AG04449 (cell line): ENCODE data around the gene AGA.
A peak's percentile ranks its signal among the peaks of the same experiment; 100 is the strongest.

Source experiments
- CTCF ChIA-PET: fragments of 350-600 bp; formaldehyde crosslinking; extraction: SDS; loops from one replicate; lab custom pipeline; 2021; ENCODE audit warnings: antibody characterized with exemption; lab: Yijun Ruan, JAX
- POLR2A ChIA-PET: fragments of 400-600, 350-600 bp; formaldehyde crosslinking; extraction: SDS; loops from one replicate; lab custom pipeline; 2020; ENCODE audit warnings: antibody characterized with exemption, inconsistent platforms; lab: Yijun Ruan, JAX
- DNase-seq: peaks from one replicate; pipeline ENCODE4 v3.0.0-alpha.2; 2010; ENCODE audit warnings: low read depth, low spot score
- H3K4me3 ChIP-seq: 2 replicates; pipeline ENCODE4 v1.5.1; 2011; ENCODE audit warnings: low read depth, mild to moderate bottlenecking, control low read depth, low read length
- TF ChIP-seq, protein P1 (sequence below): IDR thresholded peaks from one replicate; pipeline ENCODE4 v1.5.1; 2011; ENCODE audit warnings: mild to moderate bottlenecking, moderate library complexity, low read length, control low read depth, inconsistent platforms; ENCODE audit not compliant: insufficient read depth; ENCODE audit errors: missing control alignments

Gene AGA

DNA sequence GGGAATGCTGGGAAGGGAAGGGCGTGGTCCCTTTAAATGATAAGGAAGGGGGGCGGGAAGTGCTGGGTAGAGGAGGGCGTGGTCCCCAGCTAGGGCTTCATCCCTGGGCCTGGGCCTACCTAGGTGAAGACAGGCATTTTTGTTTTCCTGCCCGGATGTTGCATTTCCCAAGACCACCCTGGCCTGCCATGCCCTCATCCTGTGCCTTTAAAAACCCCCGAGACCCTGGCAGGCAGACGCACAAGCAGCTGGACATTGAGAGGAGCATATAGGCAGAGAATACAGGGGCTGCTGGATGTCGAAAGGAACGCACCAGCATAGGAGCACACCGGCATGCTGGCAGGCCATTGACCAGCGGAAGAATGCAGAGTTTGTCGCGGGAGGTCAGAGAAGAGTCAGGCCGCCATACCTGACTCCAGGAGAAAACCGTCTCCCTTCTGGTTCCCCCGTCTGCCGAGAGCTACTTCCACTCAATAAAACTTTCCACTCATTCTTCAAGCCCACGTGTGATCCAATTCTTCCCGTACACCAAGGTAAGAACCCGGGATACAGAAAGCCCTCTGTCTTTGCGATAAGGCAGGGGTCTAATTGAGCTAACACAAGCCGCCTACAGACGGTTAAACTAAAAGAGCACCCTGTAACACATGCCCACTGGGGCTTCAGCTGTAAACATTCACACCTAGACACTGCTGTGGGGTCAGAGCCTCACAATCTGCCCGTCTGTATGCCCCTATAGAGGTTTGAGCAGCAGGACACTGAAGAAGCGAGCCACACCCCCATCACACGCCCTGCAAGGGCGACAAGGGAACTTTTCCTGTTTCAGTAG lies 2.9 kb upstream of the AGA start:
- H3K4me3 ChIP-seq = no peak overlapping the region
- TF ChIP-seq, protein P1, sequence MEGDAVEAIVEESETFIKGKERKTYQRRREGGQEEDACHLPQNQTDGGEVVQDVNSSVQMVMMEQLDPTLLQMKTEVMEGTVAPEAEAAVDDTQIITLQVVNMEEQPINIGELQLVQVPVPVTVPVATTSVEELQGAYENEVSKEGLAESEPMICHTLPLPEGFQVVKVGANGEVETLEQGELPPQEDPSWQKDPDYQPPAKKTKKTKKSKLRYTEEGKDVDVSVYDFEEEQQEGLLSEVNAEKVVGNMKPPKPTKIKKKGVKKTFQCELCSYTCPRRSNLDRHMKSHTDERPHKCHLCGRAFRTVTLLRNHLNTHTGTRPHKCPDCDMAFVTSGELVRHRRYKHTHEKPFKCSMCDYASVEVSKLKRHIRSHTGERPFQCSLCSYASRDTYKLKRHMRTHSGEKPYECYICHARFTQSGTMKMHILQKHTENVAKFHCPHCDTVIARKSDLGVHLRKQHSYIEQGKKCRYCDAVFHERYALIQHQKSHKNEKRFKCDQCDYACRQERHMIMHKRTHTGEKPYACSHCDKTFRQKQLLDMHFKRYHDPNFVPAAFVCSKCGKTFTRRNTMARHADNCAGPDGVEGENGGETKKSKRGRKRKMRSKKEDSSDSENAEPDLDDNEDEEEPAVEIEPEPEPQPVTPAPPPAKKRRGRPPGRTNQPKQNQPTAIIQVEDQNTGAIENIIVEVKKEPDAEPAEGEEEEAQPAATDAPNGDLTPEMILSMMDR = no peak
- DNase-seq = no peak
- ChIA-PET CTCF (interaction anchor here (0.6 kb wide), 1 partner anchor 102 kb away, joined by 3 read pairs; no protein-coding TSS in a partner anchor), POLR2A (no interaction called here)

DNA sequence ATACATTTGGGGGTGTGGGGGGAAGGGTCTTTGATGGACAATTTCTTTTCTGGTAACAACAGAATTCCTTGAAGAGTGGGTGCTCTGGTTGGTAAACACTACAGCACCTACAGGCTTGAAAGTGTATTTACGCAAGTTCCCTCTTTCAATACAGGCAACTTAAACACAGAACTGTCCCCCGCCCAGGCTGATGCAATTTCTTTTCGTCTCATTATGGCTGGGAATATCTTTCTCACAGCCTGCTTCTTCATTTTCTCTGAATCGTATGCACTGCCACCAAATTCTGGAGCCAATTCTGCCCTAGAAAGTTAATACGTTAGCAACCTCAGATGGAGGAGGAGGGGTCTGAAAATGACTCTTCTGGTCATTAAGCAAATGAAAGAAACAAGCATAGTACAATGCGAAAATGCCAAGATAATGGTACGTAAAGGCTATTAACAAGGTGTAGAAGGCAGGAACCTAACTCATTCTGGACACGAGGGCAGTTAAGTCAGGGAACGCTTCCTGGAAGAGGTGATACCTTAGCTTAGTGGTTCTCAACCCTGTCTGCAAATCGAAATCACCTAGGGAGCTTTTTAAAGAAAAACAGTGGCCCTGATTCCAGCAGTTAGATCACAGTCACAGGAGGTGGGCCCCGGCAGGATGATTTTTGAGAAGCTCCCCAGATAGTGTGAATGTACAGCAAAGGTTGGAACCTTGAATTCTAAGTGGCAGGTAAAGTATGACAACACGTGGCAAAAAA lies 1.0 kb downstream of the AGA start:
- DNase-seq = no peak
- TF ChIP-seq, protein P1 = no peak
- peak overlapping the region; percentile 88 for H3K4me3 ChIP-seq
- CTCF ChIA-PET = interaction anchor here (1.1 kb wide), 1 partner anchor 23 kb away, joined by 4 read pairs; no protein-coding TSS in a partner anchor
- POLR2A ChIA-PET = interaction anchor here (0.9 to 1.8 kb wide), 3 partner anchors 7 to 11 kb away, joined by 4 to 7 read pairs (median 5); no protein-coding TSS in a partner anchor

DNA sequence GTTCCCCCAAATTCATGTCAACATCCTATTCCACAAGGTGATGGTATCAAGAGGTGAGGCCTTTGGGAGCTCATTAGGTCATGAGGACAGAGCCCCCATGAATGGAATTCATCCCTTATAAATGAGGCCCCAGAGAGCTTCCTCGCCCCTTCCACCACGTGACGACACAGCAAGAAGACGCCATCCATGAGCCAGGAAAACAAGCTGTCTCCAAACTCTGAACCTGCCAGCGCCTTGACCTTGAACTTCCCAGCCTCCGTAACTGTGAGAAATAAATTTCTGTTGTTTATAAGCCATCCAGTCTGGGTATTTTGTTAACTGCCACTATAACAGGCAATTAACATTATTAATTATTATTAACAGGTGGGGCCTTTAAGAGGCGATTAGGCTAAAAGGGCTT lies 5.8 kb downstream of the AGA start:
- ChIA-PET POLR2A (no interaction called here), CTCF (no interaction called here)
- H3K4me3 ChIP-seq = no peak overlapping the region
- no peak for DNase-seq
- TF ChIP-seq, protein P1 = no peak

DNA sequence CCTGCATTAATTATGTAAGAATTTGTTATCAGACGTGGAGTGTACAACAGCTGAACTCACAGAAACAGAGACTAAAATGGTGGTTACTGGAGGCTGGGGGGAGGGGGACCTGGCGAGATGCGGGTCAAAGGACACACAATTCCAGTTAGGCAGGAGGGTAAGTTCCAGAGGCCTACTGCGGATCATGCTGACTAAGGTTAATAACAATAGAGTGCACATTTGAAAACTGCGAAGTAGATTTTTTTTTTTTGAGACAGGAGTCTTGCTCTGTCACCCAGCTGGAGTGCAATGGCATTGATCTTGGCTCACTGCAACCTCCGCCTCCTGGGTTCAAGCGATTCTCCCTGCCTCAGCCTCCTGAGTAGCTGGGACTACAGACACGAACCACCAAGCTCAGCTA lies 7.6 kb downstream of the AGA start:
- no peak for DNase-seq
- ChIA-PET CTCF (no interaction called here), POLR2A (no interaction called here)
- TF ChIP-seq, protein P1 = no peak
- H3K4me3 ChIP-seq = no peak overlapping the region

DNA sequence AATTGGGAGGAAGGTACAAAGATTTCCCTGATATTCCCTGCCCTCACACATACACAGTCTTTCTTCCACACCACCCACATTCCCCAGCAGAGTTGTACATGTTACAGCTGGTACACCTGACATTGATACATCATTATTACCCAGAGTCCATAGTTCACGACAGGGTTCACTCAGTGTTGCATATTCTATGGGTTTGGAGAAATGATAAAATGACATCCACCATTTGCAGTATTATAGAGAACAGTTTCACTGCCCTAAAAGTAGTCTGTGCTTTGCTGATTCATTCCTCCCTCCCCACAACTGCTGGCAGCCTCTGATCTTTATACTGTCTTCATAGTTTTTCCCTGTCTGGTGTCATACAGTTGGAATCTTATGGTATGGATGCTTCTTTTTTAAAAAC lies 15.0 kb downstream of the AGA start:
- TF ChIP-seq, protein P1 = no peak
- ChIA-PET POLR2A (interaction anchor here (0.9 kb wide), 1 partner anchor 15 kb away, joined by 3 read pairs; the partner anchor contains the start of gene AGA), CTCF (no interaction called here)
- peak; percentile 21 for DNase-seq
- no peak overlapping the region for H3K4me3 ChIP-seq

DNA sequence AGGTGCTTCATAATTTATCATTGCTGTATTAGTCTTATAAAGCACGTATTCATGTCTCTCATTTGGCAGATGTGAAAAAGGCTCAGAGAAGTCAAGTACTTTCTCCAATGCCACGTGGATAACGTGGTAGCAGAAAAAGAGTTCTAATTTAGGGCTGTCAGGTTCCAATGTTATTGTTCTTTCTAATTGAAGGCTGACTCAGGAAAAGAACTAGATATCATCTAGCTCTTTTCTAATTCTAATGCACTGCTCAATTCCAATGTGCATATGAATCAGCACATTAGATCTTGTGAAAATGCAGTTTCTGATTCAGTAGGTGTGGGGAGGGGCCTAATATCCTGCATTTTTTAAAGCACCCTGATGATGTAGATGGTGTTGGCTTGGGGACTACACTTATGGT lies 22.8 kb downstream of the AGA start:
- no peak for DNase-seq
- TF ChIP-seq, protein P1 = no peak
- ChIA-PET CTCF (no interaction called here), POLR2A (no interaction called here)
- no peak overlapping the region for H3K4me3 ChIP-seq
